ENCODE results near the gene AEN.

Gene AEN

GRCh38 chr15:88586401-88587162 lies 34.6 kb upstream of the AEN start:
- no peak for TF ChIP-seq CTCF (IDR thresholded peaks at IDR 0.05; ENCODE audit: low read depth, low read length, missing control alignments)
- no peak for DNase-seq (ENCODE audit: extremely low read depth, low read depth)

GRCh38 chr15:88590759-88591158 lies 30.4 kb upstream of the AEN start:
- DNase-seq (ENCODE audit: extremely low read depth, low read depth) = no peak
- no peak overlapping the region for H3K4me3 ChIP-seq (replicated peaks; ENCODE audit: low read depth, low read length)
- no peak for TF ChIP-seq CTCF (IDR thresholded peaks at IDR 0.05; ENCODE audit: low read depth, low read length, missing control alignments)

More at GRCh38 chr15:88586401-88587162, 34.6 kb upstream of the AEN start:
- no peak overlapping the region for H3K4me3 ChIP-seq (replicated peaks; ENCODE audit: low read depth, low read length)

- TF ChIP-seq CTCF (IDR thresholded peaks at IDR 0.05; ENCODE audit: low read depth, low read length, missing control alignments) = no peak
- DNase-seq (ENCODE audit: extremely low read depth, low read depth) = no peak
- H3K4me3 ChIP-seq (replicated peaks; ENCODE audit: low read depth, low read length) = no peak overlapping the region
Measured at GRCh38 chr15:88591384-88591783, 29.8 kb upstream of the AEN start.

- no peak for DNase-seq (ENCODE audit: extremely low read depth, low read depth)
- TF ChIP-seq CTCF (IDR thresholded peaks at IDR 0.05; ENCODE audit: low read depth, low read length, missing control alignments) = no peak
- no peak overlapping the region for H3K4me3 ChIP-seq (replicated peaks; ENCODE audit: low read depth, low read length)
Measured at GRCh38 chr15:88603885-88604284, 17.3 kb upstream of the AEN start.

- DNase-seq (ENCODE audit: extremely low read depth, low read depth) = no peak
- H3K4me3 ChIP-seq (replicated peaks; ENCODE audit: low read depth, low read length) = no peak overlapping the region
- no peak for TF ChIP-seq CTCF (IDR thresholded peaks at IDR 0.05; ENCODE audit: low read depth, low read length, missing control alignments)
Measured at GRCh38 chr15:88604381-88605188, 16.6 kb upstream of the AEN start.

GRCh38 chr15:88605189-88606069 lies 15.7 kb upstream of the AEN start:
- no peak overlapping the region for H3K4me3 ChIP-seq (replicated peaks; ENCODE audit: low read depth, low read length)
- no peak for DNase-seq (ENCODE audit: extremely low read depth, low read depth)
- no peak for TF ChIP-seq CTCF (IDR thresholded peaks at IDR 0.05; ENCODE audit: low read depth, low read length, missing control alignments)

Measured in HFF-Myc (cell line).